Activated CD8-positive, alpha-beta memory T cell treated with anti-CD3 and anti-CD28 coated beads for 24 hours (primary cell): Measurements from ENCODE around the gene BCAS3.

ENCODE experiments used
- DNase-seq: peaks from one replicate; pipeline ENCODE4 v3.0.0-alpha.2; 2020

BCAS3 gene

GRCh38 chr17:61279476-61280145, 602.0 kb downstream of the BCAS3 start:
- no peak for DNase-seq

GRCh38 chr17:61280338-61280737, 602.7 kb downstream of the BCAS3 start:
- DNase-seq = no peak

GRCh38 chr17:61280851-61281250, 603.2 kb downstream of the BCAS3 start:
- DNase-seq = no peak

- DNase-seq = no peak
These were observed 604.7 kb downstream of the BCAS3 start for GRCh38 chr17:61282377-61282776.

GRCh38 chr17:61283043-61283442, 605.4 kb downstream of the BCAS3 start:
- no peak for DNase-seq

GRCh38 chr17:61284174-61284573, 606.5 kb downstream of the BCAS3 start:
- DNase-seq = no peak

GRCh38 chr17:61284746-61285145, 607.1 kb downstream of the BCAS3 start:
- no peak for DNase-seq

GRCh38 chr17:61285526-61286320, 608.1 kb downstream of the BCAS3 start:
- no peak for DNase-seq

- DNase-seq = no peak
These were observed 608.8 kb downstream of the BCAS3 start for GRCh38 chr17:61286449-61286848.

- no peak for DNase-seq
These were observed 612.0 kb downstream of the BCAS3 start for GRCh38 chr17:61289408-61290385.

GRCh38 chr17:61291451-61292285, 614.0 kb downstream of the BCAS3 start:
- no peak for DNase-seq

- DNase-seq = no peak
These were observed 616.6 kb downstream of the BCAS3 start for GRCh38 chr17:61294286-61294685.

- DNase-seq = no peak
These were observed 617.1 kb downstream of the BCAS3 start for GRCh38 chr17:61294777-61295176.

GRCh38 chr17:61296058-61296457, 618.4 kb downstream of the BCAS3 start:
- no peak for DNase-seq

GRCh38 chr17:61299517-61300513, 622.2 kb downstream of the BCAS3 start:
- DNase-seq = no peak

GRCh38 chr17:61302953-61303816, 625.5 kb downstream of the BCAS3 start:
- DNase-seq = no peak

- DNase-seq = no peak
These were observed 626.1 kb downstream of the BCAS3 start for GRCh38 chr17:61303817-61304096.

- no peak for DNase-seq
These were observed 627.4 kb downstream of the BCAS3 start for GRCh38 chr17:61305024-61305423.

- DNase-seq = no peak
These were observed 628.4 kb downstream of the BCAS3 start for GRCh38 chr17:61306003-61306402.
